H9 (cell line): ENCODE results near the gene WDR48. TPM values are rescaled to one million over a fixed set of nuclear protein-coding genes. Genes with fewer than 3 reads are reported as not detected.

Source experiments
- DNase-seq: peaks from one replicate; pipeline ENCODE4 v3.0.0-alpha.2; 2017
- H2AFZ ChIP-seq: one replicate; pipeline ENCODE4 v1.6.1; 2013; ENCODE audit warnings: mild to moderate bottlenecking, low read length, control low read depth, moderate library complexity
- H2AK5ac ChIP-seq: 2 replicates; pipeline ENCODE4 v1.6.1; 2013; ENCODE audit warnings: low read length, control low read depth, mixed read lengths; ENCODE audit not compliant: insufficient read length
- H2BK120ac ChIP-seq: one replicate; pipeline ENCODE4 v1.6.1; 2013; ENCODE audit warnings: low read depth, mild to moderate bottlenecking, low read length, control low read depth, inconsistent platforms; ENCODE audit not compliant: poor library complexity, severe bottlenecking
- H2BK12ac ChIP-seq: 2 replicates; pipeline ENCODE4 v1.6.1; 2013; ENCODE audit warnings: low read length, control low read depth, mixed read lengths, low read depth; ENCODE audit not compliant: insufficient read length
- H2BK15ac ChIP-seq: 2 replicates; pipeline ENCODE4 v1.6.1; 2013; ENCODE audit warnings: low read depth, low read length, control low read depth
- H2BK20ac ChIP-seq: one replicate; pipeline ENCODE4 v1.6.1; 2013; ENCODE audit warnings: low read depth, mild to moderate bottlenecking, low read length, control low read depth, inconsistent platforms; ENCODE audit not compliant: poor library complexity, severe bottlenecking
- H2BK5ac ChIP-seq: 2 replicates; pipeline ENCODE4 v1.6.1; 2013; ENCODE audit warnings: low read length, control low read depth, mixed read lengths; ENCODE audit not compliant: insufficient read length
- H3K14ac ChIP-seq: 2 replicates; pipeline ENCODE4 v1.6.1; 2013; ENCODE audit warnings: low read length, control low read depth; ENCODE audit not compliant: insufficient read depth
- H3K18ac ChIP-seq: 2 replicates; pipeline ENCODE4 v1.6.1; 2013; ENCODE audit warnings: low read depth, mild to moderate bottlenecking, mixed read lengths, low read length, control low read depth; ENCODE audit not compliant: insufficient read length
- H3K23ac ChIP-seq: 2 replicates; pipeline ENCODE4 v1.6.1; 2013; ENCODE audit warnings: low read length, control low read depth, mixed read lengths, low read depth; ENCODE audit not compliant: insufficient read length
- H3K23me2 ChIP-seq: 2 replicates; pipeline ENCODE4 v1.6.1; 2013; ENCODE audit warnings: low read depth, mild to moderate bottlenecking, mixed read lengths, low read length, control low read depth; ENCODE audit not compliant: insufficient read length, poor library complexity, severe bottlenecking
- H3K27ac ChIP-seq: 2 replicates; pipeline ENCODE4 v1.5.1; 2013; ENCODE audit warnings: low read length, control low read depth, mixed read lengths, low read depth; ENCODE audit not compliant: insufficient read length
- H3K27me3 ChIP-seq: 2 replicates; pipeline ENCODE4 v1.6.1; 2013; ENCODE audit warnings: low read length, control low read depth, inconsistent platforms; ENCODE audit not compliant: insufficient read depth
- H3K4ac ChIP-seq: 2 replicates; pipeline ENCODE4 v1.6.1; 2013; ENCODE audit warnings: low read depth, mild to moderate bottlenecking, control low read depth, inconsistent platforms, low read length, moderate library complexity
- H3K4me1 ChIP-seq: 2 replicates; pipeline ENCODE4 v1.6.1; 2013; ENCODE audit warnings: low read length, control low read depth, inconsistent platforms; ENCODE audit not compliant: insufficient read depth
- H3K4me2 ChIP-seq: 2 replicates; pipeline ENCODE4 v1.6.1; 2013; ENCODE audit warnings: low read length, control low read depth, mixed read lengths; ENCODE audit not compliant: insufficient read length, insufficient read depth
- H3K56ac ChIP-seq: 2 replicates; pipeline ENCODE4 v1.6.1; 2013; ENCODE audit warnings: low read depth, mild to moderate bottlenecking, mixed read lengths, low read length, control low read depth; ENCODE audit not compliant: insufficient read length
- H3K79me1 ChIP-seq: 2 replicates; pipeline ENCODE4 v1.6.1; 2013; ENCODE audit warnings: low read depth, mild to moderate bottlenecking, moderate library complexity, low read length, control low read depth, inconsistent platforms; ENCODE audit not compliant: insufficient read depth, poor library complexity, severe bottlenecking
- H3K79me2 ChIP-seq: 2 replicates; pipeline ENCODE4 v1.6.1; 2013; ENCODE audit warnings: low read length, control low read depth, inconsistent platforms; ENCODE audit not compliant: insufficient read depth
- H3K9ac ChIP-seq: 2 replicates; pipeline ENCODE4 v1.6.1; 2013; ENCODE audit warnings: low read length, control low read depth, mixed read lengths; ENCODE audit not compliant: insufficient read length; ENCODE audit errors: extremely low read depth
- H3K9me3 ChIP-seq: one replicate; pipeline ENCODE4 v1.6.1; 2013; ENCODE audit warnings: low read depth, low read length, inconsistent platforms; ENCODE audit not compliant: control insufficient read depth
- H3T11ph ChIP-seq: one replicate; pipeline ENCODE4 v1.6.1; 2013; ENCODE audit warnings: mild to moderate bottlenecking, low read length, control low read depth, inconsistent platforms
- H4K20me1 ChIP-seq: one replicate; pipeline ENCODE4 v1.6.1; 2013; ENCODE audit not compliant: control insufficient read depth, insufficient read length, insufficient read depth
- H4K5ac ChIP-seq: 2 replicates; pipeline ENCODE4 v1.6.1; 2013; ENCODE audit warnings: low read depth, mild to moderate bottlenecking, mixed read lengths, low read length, control low read depth; ENCODE audit not compliant: insufficient read length
- H4K8ac ChIP-seq: replicated peaks from 2 replicates; pipeline ENCODE4 v1.6.1; 2013; ENCODE audit warnings: low read length, control low read depth, mixed read lengths, low read depth; ENCODE audit not compliant: insufficient read length
- H4K91ac ChIP-seq: 2 replicates; pipeline ENCODE4 v1.6.1; 2013; ENCODE audit warnings: low read depth, mild to moderate bottlenecking, moderate library complexity, mixed read lengths, low read length, control low read depth; ENCODE audit not compliant: insufficient read length
- H3K27ac Mint-ChIP-seq, 3 experiments: 2 replicates in 2 of 3; 3 replicates in 1 of 3; pipeline ENCODE4 v1.8.0; 2020 to 2021; ENCODE audit warnings: mixed read lengths in 3 of 3, mild to moderate bottlenecking in 1 of 3, moderate library complexity in 1 of 3
- H3K27me3 Mint-ChIP-seq: 2 replicates; pipeline ENCODE4 v1.8.0; 2021; ENCODE audit warnings: low read depth, mild to moderate bottlenecking, moderate library complexity, mixed read lengths
- H3K36me3 Mint-ChIP-seq, 3 experiments: 2 replicates in 2 of 3; 3 replicates in 1 of 3; pipeline ENCODE4 v1.8.0; 2020 to 2021; ENCODE audit warnings: low read depth in 3 of 3, mixed read lengths in 3 of 3; ENCODE audit not compliant: insufficient read depth in 1 of 3
- H3K4me1 Mint-ChIP-seq, 2 experiments: 2 replicates each; pipeline ENCODE4 v1.8.0; 2020; ENCODE audit warnings: mixed read lengths in 2 of 2
- H3K4me3 Mint-ChIP-seq, 2 experiments: 2 replicates in 1 of 2; 3 replicates in 1 of 2; pipeline ENCODE4 v1.8.0; 2020 to 2021; ENCODE audit warnings: mild to moderate bottlenecking in 2 of 2, mixed read lengths in 2 of 2, moderate library complexity in 1 of 2
- H3K9me3 Mint-ChIP-seq, 2 experiments: 2 replicates in 1 of 2; 3 replicates in 1 of 2; pipeline ENCODE4 v1.8.0; 2020; ENCODE audit warnings: mild to moderate bottlenecking in 2 of 2, mixed read lengths in 2 of 2, moderate library complexity in 1 of 2
- CTCF ChIP-seq: fragments of 200-600 bp; sonication (generic); conservative IDR thresholded peaks from 3 replicates; pipeline ENCODE4 v1.8.0; 2021; ENCODE audit warnings: antibody characterized with exemption, mild to moderate bottlenecking
- WGBS: extraction: QIAGEN DNeasy Blood & Tissue Kit; methylation state at CpG from one replicate; pipeline ENCODE4 v1.1.7; 2013; ENCODE audit warnings: missing lambda C conversion rate, low lambda C conversion rate, mixed read lengths; ENCODE audit not compliant: insufficient read length; ENCODE audit errors: extremely low coverage; 5-methylcytosine and 5-hydroxymethylcytosine counted together
- total RNA-seq: library from RNA; stranded (reverse); gene quantifications from 2 replicates; pipeline ENCODE4 v1.2.1, GENCODE V29; 2021

The WDR48 gene
- total RNA-seq, 1 experiment from 2014 or later = 52.7 TPM

GRCh38 chr3:39108200-39108710 lies 56.4 kb downstream of the WDR48 start:
- H3K79me1 ChIP-seq = no peaks in the 10 kb centered on the region
- no peak overlapping the region for H3T11ph ChIP-seq
- H3K56ac ChIP-seq = no peak overlapping the region
- no peaks in the 10 kb centered on the region for H4K20me1 ChIP-seq
- no peak overlapping the region for H3K9ac ChIP-seq
- no peak overlapping the region for H2BK15ac ChIP-seq
- H2BK120ac ChIP-seq = no peak overlapping the region
- H3K4me1 Mint-ChIP-seq = peaks cover 20 to 21% of the 10 kb centered on the region in 2 experiments
- H3K4ac ChIP-seq = no peak overlapping the region
- no peak overlapping the region for H2BK12ac ChIP-seq
- peak overlapping the region; percentile 78 for H3K4me2 ChIP-seq
- H2AFZ ChIP-seq = no peak overlapping the region
- no peaks in the 10 kb centered on the region for H3K9me3 Mint-ChIP-seq
- 0 out of 2 replicates have a peak, but pooled peaks cover 4% of the 10 kb centered on the region for H3K27me3 ChIP-seq
- no peak overlapping the region for H3K18ac ChIP-seq
- no peaks in the 10 kb centered on the region; a peak in 1 of 7 replicates for H3K36me3 Mint-ChIP-seq
- WGBS = no CpG with 5 or more reads among the region's 2 CpGs
- DNase-seq = peak; percentile 5
- H3K4me3 Mint-ChIP-seq = peak overlapping the region; percentile 94
- TF ChIP-seq CTCF = no peak
- H3K27me3 Mint-ChIP-seq = peaks cover 24% of the 10 kb centered on the region
- H3K14ac ChIP-seq = no peak overlapping the region
- no peak overlapping the region for H2BK20ac ChIP-seq
- no peak overlapping the region for H2BK5ac ChIP-seq
- no peak overlapping the region for H4K91ac ChIP-seq
- H3K9me3 ChIP-seq = no peaks in the 10 kb centered on the region
- no peaks in the 10 kb centered on the region; the same call in 1 of the 2 replicates for H3K79me2 ChIP-seq
- peaks cover 15% of the 10 kb centered on the region for H3K23me2 ChIP-seq
- H4K5ac ChIP-seq = no peak overlapping the region
- no peak overlapping the region for H2AK5ac ChIP-seq
- H4K8ac ChIP-seq = no peak overlapping the region
- peak overlapping the region in 2 of 3 experiments; percentile 29 to 94; a peak in 2 of 7 replicates for H3K27ac Mint-ChIP-seq
- H3K4me1 ChIP-seq = no peaks in the 10 kb centered on the region
- no peak overlapping the region for H3K23ac ChIP-seq
- no peak overlapping the region for H3K27ac ChIP-seq
